ENCODE data around the gene MYO5B.

- no peak for TF ChIP-seq CTCF (IDR thresholded peaks at IDR 0.05)
- no peak for TF ChIP-seq POLR2A (IDR thresholded peaks at IDR 0.05)
These were observed 33.2 kb downstream of the MYO5B start for GRCh38 chr18:50161597-50162205.

All from Peyer's patch (tissue), 4 donors.